Neuronal stem cell (in vitro differentiated cells): ENCODE measurements around the gene EMP3.

Experiments
- DNase-seq: peaks from one replicate; pipeline ENCODE4 v3.0.0-alpha.2; 2013; ENCODE audit warnings: low spot score
- H2AFZ ChIP-seq: one replicate; pipeline ENCODE4 v1.6.1; 2013; ENCODE audit warnings: mild to moderate bottlenecking, low read length, inconsistent platforms
- H2AK5ac ChIP-seq: 2 replicates; pipeline ENCODE4 v1.6.1; 2013; ENCODE audit warnings: low read depth, mild to moderate bottlenecking, inconsistent platforms, low read length, moderate library complexity, mixed read lengths
- H2BK120ac ChIP-seq: 2 replicates; pipeline ENCODE4 v1.6.1; 2013; ENCODE audit warnings: low read depth, mild to moderate bottlenecking, inconsistent platforms, low read length, moderate library complexity, mixed read lengths
- H2BK12ac ChIP-seq: one replicate; pipeline ENCODE4 v1.6.1; 2013; ENCODE audit warnings: low read length, inconsistent platforms
- H2BK15ac ChIP-seq: 2 replicates; pipeline ENCODE4 v1.6.1; 2013; ENCODE audit warnings: mild to moderate bottlenecking, low read length, inconsistent platforms, mixed read lengths
- H2BK5ac ChIP-seq: one replicate; pipeline ENCODE4 v1.6.1; 2013; ENCODE audit warnings: inconsistent platforms, mild to moderate bottlenecking, low read length, moderate library complexity
- H3K14ac ChIP-seq: one replicate; pipeline ENCODE4 v1.6.1; 2013; ENCODE audit warnings: low read length, inconsistent platforms
- H3K18ac ChIP-seq: 2 replicates; pipeline ENCODE4 v1.6.1; 2013; ENCODE audit warnings: low read length, inconsistent platforms
- H3K23ac ChIP-seq: 2 replicates; pipeline ENCODE4 v1.6.1; 2013; ENCODE audit warnings: low read depth, mild to moderate bottlenecking, mixed read lengths, low read length, inconsistent platforms; ENCODE audit not compliant: poor library complexity
- H3K27ac ChIP-seq: replicated peaks from 3 replicates; pipeline ENCODE4 v1.5.1; 2013; ENCODE audit warnings: low read length, inconsistent platforms
- H3K27me3 ChIP-seq, 3 experiments: 2 replicates each; pipeline ENCODE4 v1.6.1; 2013; ENCODE audit warnings: low read length in 3 of 3, mild to moderate bottlenecking in 2 of 3, inconsistent platforms in 1 of 3, low read depth in 1 of 3, mixed read lengths in 1 of 3, moderate library complexity in 1 of 3; ENCODE audit not compliant: control insufficient read depth in 3 of 3, insufficient read depth in 3 of 3
- H3K36me3 ChIP-seq, 2 donors: replicated peaks in 1 of 2; 2 replicates each; pipeline ENCODE4 v1.6.1; 2013; ENCODE audit warnings: low read length in 2 of 2; ENCODE audit not compliant: control insufficient read depth in 2 of 2, insufficient read depth in 2 of 2
- H3K4ac ChIP-seq: 2 replicates; pipeline ENCODE4 v1.6.1; 2013; ENCODE audit warnings: inconsistent platforms, mild to moderate bottlenecking, low read length, moderate library complexity
- H3K4me1 ChIP-seq, 2 donors: 1 replicate in 1 of 2; 2 replicates in 1 of 2; pipeline ENCODE4 v1.6.1; 2013; ENCODE audit warnings: low read length in 2 of 2, low read depth in 1 of 2; ENCODE audit not compliant: control insufficient read depth in 2 of 2, insufficient read depth in 1 of 2
- H3K4me2 ChIP-seq: one replicate; pipeline ENCODE4 v1.6.1; 2013; ENCODE audit warnings: mild to moderate bottlenecking, low read length, inconsistent platforms; ENCODE audit not compliant: insufficient read depth, poor library complexity, severe bottlenecking
- H3K4me3 ChIP-seq, 2 donors: 2 replicates each; pipeline ENCODE4 v1.5.1; 2013; ENCODE audit warnings: low read length in 2 of 2, mild to moderate bottlenecking in 2 of 2, inconsistent platforms in 1 of 2, moderate library complexity in 1 of 2
- H3K79me1 ChIP-seq: one replicate; pipeline ENCODE4 v1.6.1; 2013; ENCODE audit warnings: low read depth, mild to moderate bottlenecking, inconsistent platforms, low read length, moderate library complexity
- H3K9ac ChIP-seq: one replicate; pipeline ENCODE4 v1.6.1; 2013; ENCODE audit warnings: mild to moderate bottlenecking, low read depth, low read length, inconsistent platforms; ENCODE audit not compliant: poor library complexity
- H3K9me3 ChIP-seq, 2 donors: replicated peaks in 1 of 2; 2 replicates each; pipeline versions ENCODE3 to v1.6.1; 2013; ENCODE audit warnings: low read length in 2 of 2, mild to moderate bottlenecking in 2 of 2, inconsistent platforms in 1 of 2, low read depth in 1 of 2, mixed read lengths in 1 of 2, moderate library complexity in 1 of 2; ENCODE audit not compliant: control insufficient read depth in 2 of 2, insufficient read depth in 1 of 2
- H4K8ac ChIP-seq: one replicate; pipeline ENCODE4 v1.6.1; 2013; ENCODE audit warnings: low read depth, mild to moderate bottlenecking, inconsistent platforms, low read length, moderate library complexity
- H4K91ac ChIP-seq: one replicate; pipeline ENCODE4 v1.6.1; 2013; ENCODE audit warnings: low read length, low read depth, mild to moderate bottlenecking, inconsistent platforms; ENCODE audit not compliant: poor library complexity
- WGBS, 2 donors: extraction: QIAGEN DNeasy Blood & Tissue Kit; methylation state at CpG; one replicate each; pipeline ENCODE4 v1.1.7; 2013; ENCODE audit warnings: missing lambda C conversion rate in 2 of 2, mixed read lengths in 1 of 2; ENCODE audit not compliant: insufficient read length in 2 of 2, insufficient replicate concordance in 1 of 2; ENCODE audit errors: extremely low coverage in 2 of 2; 5-methylcytosine and 5-hydroxymethylcytosine counted together

Gene EMP3

DNA sequence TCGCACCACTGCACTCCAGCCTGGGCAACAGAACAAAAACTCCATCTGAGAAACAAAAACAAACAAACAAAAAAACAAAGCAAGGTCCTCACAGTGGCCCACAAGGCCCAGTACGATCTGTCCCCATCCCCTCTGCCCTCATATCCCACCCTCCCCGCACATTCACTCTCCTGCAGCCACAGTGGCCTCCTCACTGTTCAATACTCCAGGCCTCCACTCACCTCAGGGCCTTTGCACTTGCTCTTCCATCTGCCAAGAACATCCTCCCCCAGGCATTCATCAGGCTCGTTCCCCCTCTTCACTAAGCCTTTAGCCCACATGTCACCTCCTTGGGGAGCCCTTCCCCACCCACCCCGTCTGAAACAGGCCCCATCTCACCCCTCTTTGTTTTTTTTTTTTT lies 33.8 kb downstream of the EMP3 start:
- H2BK15ac ChIP-seq, result no peak overlapping the region
- H3K27me3 ChIP-seq, result peaks cover 0 to 13% (median 0%) of the 10 kb centered on the region in 3 experiments
- no peak overlapping the region for H3K9ac ChIP-seq
- no CpG with 5 or more reads among the region's 5 CpGs for WGBS, 2 donors
- H4K91ac ChIP-seq, result no peak overlapping the region
- no peak for DNase-seq
- no peaks in the 10 kb centered on the region for H3K9me3 ChIP-seq
- H2BK12ac ChIP-seq, result no peak overlapping the region
- no peak overlapping the region for H3K18ac ChIP-seq
- H2AFZ ChIP-seq, result no peak overlapping the region
- H3K23ac ChIP-seq, result no peak overlapping the region
- H3K36me3 ChIP-seq, result no peaks in the 10 kb centered on the region
- no peak overlapping the region for H3K14ac ChIP-seq
- H2AK5ac ChIP-seq, result no peak overlapping the region
- H3K4me3 ChIP-seq, result no peak overlapping the region
- peaks cover 10 to 11% of the 10 kb centered on the region in 2 donors for H3K4me1 ChIP-seq
- H3K4ac ChIP-seq, result no peak overlapping the region
- H4K8ac ChIP-seq, result no peak overlapping the region
- H2BK5ac ChIP-seq, result no peak overlapping the region
- no peak overlapping the region for H3K27ac ChIP-seq
- no peak overlapping the region for H3K4me2 ChIP-seq
- H2BK120ac ChIP-seq, result no peak overlapping the region
- H3K79me1 ChIP-seq, result no peaks in the 10 kb centered on the region

DNA sequence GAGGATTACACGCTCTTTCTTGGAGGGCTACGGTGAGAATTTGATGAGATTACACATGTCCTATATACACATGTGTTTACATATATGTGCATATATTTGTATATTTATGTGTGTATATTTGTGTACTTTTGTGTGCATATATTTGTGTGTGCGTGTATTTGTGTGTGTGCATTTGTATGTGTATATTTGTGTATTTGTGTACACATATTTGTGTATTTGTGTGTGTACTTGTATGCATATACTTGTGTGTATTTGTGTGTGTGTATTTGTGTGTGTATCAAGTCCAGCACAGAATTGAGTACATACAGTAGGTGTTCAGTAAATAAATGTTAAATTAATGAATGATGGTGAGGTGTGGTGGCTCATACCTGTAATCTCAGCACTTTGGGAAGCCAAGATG lies 36.6 kb downstream of the EMP3 start:
- no CpG with 5 or more reads among the region's 3 CpGs for WGBS, 2 donors
- H3K14ac ChIP-seq, result no peak overlapping the region
- no peak overlapping the region for H4K91ac ChIP-seq
- no peak overlapping the region for H2BK5ac ChIP-seq
- no peak overlapping the region for H2BK12ac ChIP-seq
- no peaks in the 10 kb centered on the region for H3K36me3 ChIP-seq
- no peak overlapping the region for H2BK15ac ChIP-seq
- H3K4me2 ChIP-seq, result no peak overlapping the region
- H3K4me1 ChIP-seq, result peaks cover 3 to 9% of the 10 kb centered on the region in 2 donors
- no peak overlapping the region for H2AFZ ChIP-seq
- H4K8ac ChIP-seq, result no peak overlapping the region
- no peak overlapping the region for H3K18ac ChIP-seq
- H3K9me3 ChIP-seq, result peaks cover 0 to 4% of the 10 kb centered on the region in 2 donors
- H2BK120ac ChIP-seq, result no peak overlapping the region
- H3K79me1 ChIP-seq, result no peaks in the 10 kb centered on the region
- no peak overlapping the region for H3K27ac ChIP-seq
- DNase-seq, result no peak
- H3K27me3 ChIP-seq, result peaks cover 0 to 8% (median 0%) of the 10 kb centered on the region in 3 experiments
- no peak overlapping the region for H2AK5ac ChIP-seq
- no peak overlapping the region for H3K9ac ChIP-seq
- no peak overlapping the region for H3K23ac ChIP-seq
- H3K4ac ChIP-seq, result no peak overlapping the region
- no peak overlapping the region for H3K4me3 ChIP-seq

DNA sequence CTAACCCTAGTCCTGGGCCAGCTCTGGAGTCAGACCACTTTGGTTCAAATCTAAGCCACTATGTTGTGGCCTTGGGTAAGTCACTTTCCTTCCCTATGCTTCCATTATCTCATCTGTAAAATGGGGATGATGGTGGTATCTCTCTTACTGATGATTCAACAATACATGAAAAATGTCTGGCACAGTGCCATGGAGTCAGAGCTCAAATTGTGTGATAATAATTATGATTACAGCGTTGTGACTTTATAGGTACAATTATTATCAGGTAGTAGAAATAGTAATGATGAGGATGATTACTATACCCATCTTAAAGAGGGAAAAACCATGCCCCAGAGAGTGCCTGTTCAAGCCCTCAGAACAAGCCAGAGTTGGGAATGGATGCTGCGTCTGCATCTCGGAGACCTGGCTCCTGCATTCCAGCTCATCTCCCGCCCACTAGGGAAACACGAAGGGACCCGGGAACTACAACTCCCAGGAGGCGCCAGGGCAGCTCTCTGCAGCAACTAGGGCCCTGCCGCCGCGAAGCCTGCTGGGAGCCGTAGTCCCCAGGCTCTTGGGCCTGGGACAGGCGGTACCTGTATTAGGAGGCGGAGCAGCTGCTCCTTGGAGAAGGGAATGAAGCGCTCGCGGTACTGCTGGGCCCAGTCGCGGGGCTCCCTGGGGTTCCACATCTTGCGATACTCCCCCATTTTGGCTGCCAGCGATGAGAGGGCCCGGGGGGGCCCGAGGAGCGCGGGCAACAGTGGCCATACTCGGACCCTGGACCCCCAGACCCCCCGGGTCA lies 37.6 kb downstream of the EMP3 start:
- Histone ChIP-seq H3K36me3 (no peaks in the 10 kb centered on the region), H2AK5ac (peak overlapping the region; percentile 87), H4K91ac (no peak overlapping the region), H2BK5ac (no peak overlapping the region), H3K27me3 (peaks cover 0 to 12% (median 0%) of the 10 kb centered on the region in 3 experiments), H3K18ac (peak overlapping the region; percentile 94), H3K9ac (peak overlapping the region; percentile 79), H3K27ac (peak overlapping the region; percentile 72), H2BK15ac (peak overlapping the region; percentile 70), H3K14ac (no peak overlapping the region), H3K79me1 (no peaks in the 10 kb centered on the region), H2BK120ac (peak overlapping the region; percentile 19), H4K8ac (no peak overlapping the region), H3K4me3 (peak overlapping the region; percentile 66 to 70), H3K4me1 (peaks cover 3 to 9% of the 10 kb centered on the region in 2 donors), H3K9me3 (peaks cover 0 to 4% of the 10 kb centered on the region in 2 donors), H3K4me2 (peak overlapping the region; percentile 94), H2BK12ac (no peak overlapping the region), H3K23ac (no peak overlapping the region), H3K4ac (no peak overlapping the region), H2AFZ (peak overlapping the region; percentile 90)
- DNase-seq, result peak; percentile 90
- no CpG with 5 or more reads among the region's 26 CpGs for WGBS, 2 donors

DNA sequence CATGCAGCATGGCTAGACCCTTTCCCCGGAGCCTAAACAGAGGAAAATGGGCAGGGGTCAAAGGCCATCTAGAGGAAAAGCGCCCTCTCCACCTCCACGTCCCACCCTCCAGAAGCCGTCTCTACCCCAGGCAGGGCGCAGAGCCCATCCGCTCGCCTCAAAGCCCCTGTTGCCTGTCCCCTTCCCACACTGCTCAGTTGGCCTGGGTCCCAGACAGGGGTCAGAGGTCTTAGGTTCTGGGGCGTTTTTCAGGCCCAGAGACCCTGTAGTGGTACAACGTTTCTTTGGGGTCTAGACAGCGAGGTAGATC lies 38.1 kb downstream of the EMP3 start:
- Histone ChIP-seq H3K27me3 (peaks cover 0 to 7% (median 0%) of the 10 kb centered on the region in 3 experiments), H3K4me2 (peak overlapping the region; percentile 94), H4K91ac (no peak overlapping the region), H3K9me3 (peaks cover 0 to 4% of the 10 kb centered on the region in 2 donors), H4K8ac (no peak overlapping the region), H3K23ac (no peak overlapping the region), H3K9ac (peak overlapping the region; percentile 79), H2BK5ac (no peak overlapping the region), H2BK120ac (peak overlapping the region; percentile 19), H3K14ac (peak overlapping the region; percentile 49), H2BK15ac (peak overlapping the region; percentile 70), H3K4ac (no peak overlapping the region), H3K4me3 (peak overlapping the region; percentile 66 to 70), H3K36me3 (no peaks in the 10 kb centered on the region), H2AK5ac (peak overlapping the region; percentile 87), H3K27ac (peak overlapping the region; percentile 72), H3K18ac (peak overlapping the region; percentile 94), H3K79me1 (no peaks in the 10 kb centered on the region), H3K4me1 (peaks cover 3 to 9% of the 10 kb centered on the region in 2 donors), H2BK12ac (no peak overlapping the region), H2AFZ (peak overlapping the region; percentile 90)
- WGBS, 2 donors, result no CpG with 5 or more reads among the region's 10 CpGs
- no peak for DNase-seq
